Activated CD4-positive, alpha-beta T cell treated with anti-CD3 and anti-CD28 coated beads for 24 hours (primary cell): ENCODE results near the gene USP48.
"Not testable (repeated sequence)": the region's sequence is repeated elsewhere in the genome, so short reads cannot be mapped to it uniquely, and the experiment has no call there.

Source experiments
- DNase-seq, 2 donors: peaks; one replicate each; pipeline ENCODE4 v3.0.0-alpha.2; 2020; ENCODE audit warnings: low read depth in 2 of 2

USP48 gene

GRCh38 chr1:21775550-21775914 is 7.4 kb downstream of the USP48 start:
- DNase-seq: no peak

GRCh38 chr1:21774835-21775549 is 8.0 kb downstream of the USP48 start:
- no peak for DNase-seq

- DNase-seq: no peak
Measured at GRCh38 chr1:21773585-21773984, 9.4 kb downstream of the USP48 start.

GRCh38 chr1:21771672-21772071 is 11.3 kb downstream of the USP48 start:
- not testable (repeated sequence) for DNase-seq

GRCh38 chr1:21770602-21771001 is 12.3 kb downstream of the USP48 start:
- DNase-seq: not testable (repeated sequence)

GRCh38 chr1:21770201-21770600 is 12.7 kb downstream of the USP48 start:
- no peak for DNase-seq

GRCh38 chr1:21767106-21767505 is 15.8 kb downstream of the USP48 start:
- DNase-seq: not testable (repeated sequence)

GRCh38 chr1:21766210-21766609 is 16.7 kb downstream of the USP48 start:
- DNase-seq: no peak

GRCh38 chr1:21764615-21765423 is 18.1 kb downstream of the USP48 start:
- no peak for DNase-seq

- DNase-seq: no peak
Measured at GRCh38 chr1:21763694-21764419, 19.1 kb downstream of the USP48 start.

- no peak for DNase-seq
Measured at GRCh38 chr1:21763236-21763635, 19.7 kb downstream of the USP48 start.

- no peak for DNase-seq
Measured at GRCh38 chr1:21762022-21762404, 20.9 kb downstream of the USP48 start.

GRCh38 chr1:21761052-21761451 is 21.9 kb downstream of the USP48 start:
- DNase-seq: no peak

GRCh38 chr1:21759818-21760217 is 23.1 kb downstream of the USP48 start:
- DNase-seq: no peak

- DNase-seq: no peak
Measured at GRCh38 chr1:21759182-21759581, 23.8 kb downstream of the USP48 start.

- no peak for DNase-seq
Measured at GRCh38 chr1:21758614-21759013, 24.3 kb downstream of the USP48 start.

- DNase-seq: no peak
Measured at GRCh38 chr1:21756393-21757089, 26.4 kb downstream of the USP48 start.

GRCh38 chr1:21755067-21755466 is 27.9 kb downstream of the USP48 start:
- DNase-seq: no peak

- no peak for DNase-seq
Measured at GRCh38 chr1:21754583-21754982, 28.4 kb downstream of the USP48 start.

- no peak for DNase-seq
Measured at GRCh38 chr1:21752186-21752585, 30.8 kb downstream of the USP48 start.

GRCh38 chr1:21751281-21751680 is 31.7 kb downstream of the USP48 start:
- DNase-seq: no peak

- DNase-seq: no peak
Measured at GRCh38 chr1:21750841-21751240, 32.1 kb downstream of the USP48 start.
